Skeletal muscle tissue (tissue), 4 donors: ENCODE results near the gene PEX14. TPM values are rescaled to one million over a fixed set of nuclear protein-coding genes. Genes with fewer than 3 reads are reported as not detected.
A peak's percentile ranks its signal among the peaks of the same experiment; 100 is the strongest.

ENCODE experiments used
- H3K27ac ChIP-seq: one replicate; pipeline ENCODE4 v1.7.0; 2013; ENCODE audit warnings: mild to moderate bottlenecking, low read depth, low read length, inconsistent platforms
- H3K27me3 ChIP-seq, 3 donors: one replicate each; pipeline ENCODE4 v1.7.0; 2013; ENCODE audit warnings: low read length in 3 of 3; ENCODE audit not compliant: control insufficient read depth in 3 of 3, insufficient read depth in 3 of 3
- H3K36me3 ChIP-seq, 3 donors: one replicate each; pipeline ENCODE4 v1.7.0; 2013; ENCODE audit warnings: low read length in 3 of 3; ENCODE audit not compliant: control insufficient read depth in 3 of 3, insufficient read depth in 3 of 3
- H3K4me1 ChIP-seq, 3 donors: one replicate each; pipeline ENCODE4 v1.7.0; 2013; ENCODE audit warnings: low read length in 3 of 3, mild to moderate bottlenecking in 3 of 3; ENCODE audit not compliant: control insufficient read depth in 3 of 3, insufficient read depth in 3 of 3
- H3K4me3 ChIP-seq, 3 donors: one replicate each; pipeline ENCODE4 v1.7.0; 2013; ENCODE audit warnings: low read length in 3 of 3
- H3K9ac ChIP-seq, 3 donors: one replicate each; pipeline ENCODE4 v1.7.0; 2013; ENCODE audit warnings: low read length in 3 of 3, mild to moderate bottlenecking in 3 of 3, moderate library complexity in 2 of 3, low read depth in 1 of 3
- H3K9me3 ChIP-seq, 3 donors: one replicate each; pipeline ENCODE4 v1.7.0; 2013; ENCODE audit warnings: low read length in 3 of 3; ENCODE audit not compliant: control insufficient read depth in 3 of 3
- total RNA-seq: library from RNA; depleted of rRNA; stranded (reverse); fragments of >200 nt; gene quantifications from one replicate; pipeline ENCODE4 v1.2.3, GENCODE V29; 2014
- donor health status: Osteomylitis.

PEX14 gene
- total RNA-seq, 1 donor from 2014 or later = 7.3 TPM

- Histone ChIP-seq H3K4me3 (no peak overlapping the region), H3K9ac (no peak overlapping the region), H3K9me3 (no peaks in the 10 kb centered on the region), H3K27me3 (no peaks in the 10 kb centered on the region), H3K27ac (peak overlapping the region; percentile 44), H3K4me1 (peaks cover 0 to 19% (median 14%) of the 10 kb centered on the region in 3 donors), H3K36me3 (no peaks in the 10 kb centered on the region)
These were observed 137.8 kb downstream of the PEX14 start for GRCh38 chr1:10612436-10613160.

DNA sequence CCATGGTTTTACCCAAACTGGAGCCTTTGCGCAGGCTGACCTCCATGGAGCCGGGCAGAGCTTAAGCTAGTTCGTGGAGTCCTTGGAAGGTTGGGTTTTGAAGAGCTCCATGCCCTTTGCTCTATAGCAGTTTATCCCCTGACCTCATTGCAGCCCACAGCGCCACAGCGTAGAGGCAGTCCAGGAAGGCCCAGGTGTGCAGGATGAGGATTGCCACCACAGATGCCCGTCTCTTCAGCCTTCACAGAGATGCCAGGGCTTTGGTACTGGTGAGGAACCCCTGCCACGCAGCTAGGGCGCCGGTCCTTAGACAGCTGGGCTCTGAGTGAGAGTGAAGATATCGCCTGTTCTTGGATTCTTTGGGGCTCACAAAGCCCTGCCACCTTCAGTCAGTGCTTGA is 138.6 kb downstream of the PEX14 start:
- Histone ChIP-seq H3K27ac (no peak overlapping the region), H3K4me3 (no peak overlapping the region), H3K4me1 (peaks cover 0 to 19% (median 14%) of the 10 kb centered on the region in 3 donors), H3K9ac (no peak overlapping the region), H3K27me3 (no peaks in the 10 kb centered on the region), H3K9me3 (no peaks in the 10 kb centered on the region), H3K36me3 (peaks cover 0 to 2% (median under 1%) of the 10 kb centered on the region in 3 donors)

- Histone ChIP-seq H3K9me3 (no peaks in the 10 kb centered on the region), H3K27ac (no peak overlapping the region), H3K4me1 (peaks cover 0 to 19% (median 14%) of the 10 kb centered on the region in 3 donors), H3K27me3 (no peaks in the 10 kb centered on the region), H3K4me3 (no peak overlapping the region), H3K9ac (no peak overlapping the region), H3K36me3 (peaks cover 0 to 5% (median 2%) of the 10 kb centered on the region in 3 donors)
These were observed 139.1 kb downstream of the PEX14 start for GRCh38 chr1:10613861-10614260.

DNA sequence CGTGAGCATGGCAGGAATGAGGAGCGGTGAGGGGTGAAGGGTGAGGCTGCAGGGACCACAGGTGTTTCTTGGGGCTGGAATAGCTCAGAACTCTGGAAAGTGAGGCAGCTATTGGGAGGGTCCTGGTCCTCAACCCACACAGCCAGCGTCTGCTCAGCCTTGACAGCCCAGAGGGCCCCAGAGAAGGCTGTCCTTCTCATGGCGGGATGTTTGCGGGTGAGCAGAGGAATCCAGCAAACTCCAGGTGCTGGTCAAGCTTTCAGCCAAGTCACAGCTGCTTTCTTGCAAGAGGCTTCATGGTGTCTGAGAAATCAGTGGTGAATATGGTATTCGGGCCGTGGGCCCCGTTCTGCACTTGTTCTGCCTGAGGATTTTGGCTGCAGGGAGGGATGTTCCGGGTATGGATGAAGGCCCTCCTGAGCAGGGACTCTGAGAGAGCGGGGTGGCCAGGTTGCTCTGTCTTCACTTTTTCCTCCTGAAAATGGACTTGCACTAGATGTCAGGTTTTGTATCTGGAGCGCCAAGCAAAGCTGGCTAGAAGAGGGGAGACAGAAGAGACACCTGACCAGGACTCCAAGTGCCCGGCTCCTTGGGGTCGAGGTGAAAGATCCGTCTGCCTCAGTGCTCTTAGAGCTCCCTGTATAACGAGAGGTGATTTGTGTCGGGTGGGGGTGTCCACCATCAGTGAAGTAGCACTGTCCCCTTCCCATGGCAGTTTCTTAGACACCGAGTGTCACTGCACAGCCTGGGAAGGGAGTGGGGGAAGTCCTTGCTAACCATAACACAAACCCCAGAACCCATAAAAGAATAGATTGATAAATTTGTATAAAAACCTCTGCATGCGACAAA is 139.9 kb downstream of the PEX14 start:
- peaks cover 0 to 7% (median 2%) of the 10 kb centered on the region in 3 donors for H3K36me3 ChIP-seq
- no peaks in the 10 kb centered on the region for H3K9me3 ChIP-seq
- H3K27ac ChIP-seq = no peak overlapping the region
- no peak overlapping the region for H3K4me3 ChIP-seq
- no peaks in the 10 kb centered on the region for H3K27me3 ChIP-seq
- peaks cover 0 to 19% (median 14%) of the 10 kb centered on the region in 3 donors for H3K4me1 ChIP-seq
- no peak overlapping the region for H3K9ac ChIP-seq

- Histone ChIP-seq H3K36me3 (peaks cover 0 to 7% (median 2%) of the 10 kb centered on the region in 3 donors), H3K9ac (no peak overlapping the region), H3K27ac (no peak overlapping the region), H3K9me3 (no peaks in the 10 kb centered on the region), H3K4me1 (peaks cover 0 to 19% (median 14%) of the 10 kb centered on the region in 3 donors), H3K4me3 (no peak overlapping the region), H3K27me3 (no peaks in the 10 kb centered on the region)
These were observed 140.6 kb downstream of the PEX14 start for GRCh38 chr1:10615332-10615731.

DNA sequence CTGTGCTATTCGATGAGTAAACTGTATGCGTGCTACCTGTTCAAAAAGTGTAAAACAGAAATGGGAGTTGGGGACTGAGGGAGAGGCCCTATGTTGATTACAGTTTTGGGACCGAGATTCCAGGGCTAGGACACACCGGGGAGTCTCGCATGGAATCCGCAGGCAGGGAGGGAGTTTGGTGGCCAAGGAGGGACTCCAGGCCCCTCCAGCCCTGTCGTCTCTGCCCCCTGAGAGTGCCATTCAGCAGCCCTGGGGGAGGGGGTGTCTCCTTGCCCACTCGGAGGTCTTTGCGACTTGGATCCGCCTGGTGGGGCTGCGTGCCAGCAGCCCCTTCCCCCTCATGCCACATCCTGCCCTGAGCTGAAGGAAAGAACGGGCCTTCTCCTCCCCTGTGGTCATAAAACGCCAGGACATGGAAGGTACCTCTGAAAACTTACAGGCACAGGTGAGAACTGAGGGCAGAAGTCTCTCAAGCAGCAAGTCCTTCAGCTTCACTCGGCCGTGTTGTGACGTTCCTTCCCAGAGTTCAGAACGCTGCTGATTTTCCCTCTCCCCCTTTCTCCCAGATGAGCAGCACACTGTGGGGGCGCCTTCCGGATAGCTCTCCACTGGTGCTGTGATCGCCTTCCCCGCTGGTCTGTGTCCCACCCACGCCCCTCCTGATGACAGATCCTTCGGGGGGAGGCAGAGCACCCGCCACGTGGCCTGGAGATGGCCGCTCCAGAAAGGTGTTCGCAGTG is 141.4 kb downstream of the PEX14 start:
- no peaks in the 10 kb centered on the region for H3K9me3 ChIP-seq
- peaks cover 0 to 7% (median 2%) of the 10 kb centered on the region in 3 donors for H3K36me3 ChIP-seq
- no peak overlapping the region for H3K4me3 ChIP-seq
- H3K9ac ChIP-seq = no peak overlapping the region
- no peak overlapping the region for H3K27ac ChIP-seq
- H3K27me3 ChIP-seq = no peaks in the 10 kb centered on the region
- peaks cover 0 to 12% (median 10%) of the 10 kb centered on the region in 3 donors for H3K4me1 ChIP-seq

DNA sequence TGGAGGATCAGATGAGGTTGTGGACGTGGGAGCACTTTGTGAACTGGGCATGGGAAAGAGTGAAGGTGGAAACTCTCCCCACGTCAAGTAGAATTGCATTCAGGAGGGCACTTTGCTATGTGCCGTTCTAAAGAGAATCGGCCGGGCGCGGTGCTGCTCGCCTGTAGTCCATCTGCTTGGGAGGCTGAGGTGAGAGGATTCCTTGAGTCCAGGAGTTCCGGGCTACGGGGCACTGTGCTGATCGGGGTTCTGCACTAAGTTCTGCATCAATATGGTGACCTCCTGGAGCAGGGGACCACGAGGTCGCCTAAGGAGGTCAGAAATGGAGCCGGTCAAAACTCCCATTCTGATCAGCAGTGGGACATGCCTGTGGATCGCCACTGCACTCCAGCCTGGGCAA is 141.9 kb downstream of the PEX14 start:
- Histone ChIP-seq H3K9me3 (no peaks in the 10 kb centered on the region), H3K4me3 (no peak overlapping the region), H3K36me3 (peaks cover 0 to 7% (median 2%) of the 10 kb centered on the region in 3 donors), H3K27ac (no peak overlapping the region), H3K4me1 (peaks cover 0 to 10% (median 7%) of the 10 kb centered on the region in 3 donors), H3K9ac (no peak overlapping the region), H3K27me3 (no peaks in the 10 kb centered on the region)

GRCh38 chr1:10617318-10617717 is 142.6 kb downstream of the PEX14 start:
- Histone ChIP-seq H3K9me3 (no peaks in the 10 kb centered on the region), H3K27ac (no peak overlapping the region), H3K36me3 (peaks cover 0 to 7% (median 2%) of the 10 kb centered on the region in 3 donors), H3K27me3 (no peaks in the 10 kb centered on the region), H3K9ac (no peak overlapping the region), H3K4me1 (peaks cover 0 to 8% (median 6%) of the 10 kb centered on the region in 3 donors), H3K4me3 (no peak overlapping the region)

DNA sequence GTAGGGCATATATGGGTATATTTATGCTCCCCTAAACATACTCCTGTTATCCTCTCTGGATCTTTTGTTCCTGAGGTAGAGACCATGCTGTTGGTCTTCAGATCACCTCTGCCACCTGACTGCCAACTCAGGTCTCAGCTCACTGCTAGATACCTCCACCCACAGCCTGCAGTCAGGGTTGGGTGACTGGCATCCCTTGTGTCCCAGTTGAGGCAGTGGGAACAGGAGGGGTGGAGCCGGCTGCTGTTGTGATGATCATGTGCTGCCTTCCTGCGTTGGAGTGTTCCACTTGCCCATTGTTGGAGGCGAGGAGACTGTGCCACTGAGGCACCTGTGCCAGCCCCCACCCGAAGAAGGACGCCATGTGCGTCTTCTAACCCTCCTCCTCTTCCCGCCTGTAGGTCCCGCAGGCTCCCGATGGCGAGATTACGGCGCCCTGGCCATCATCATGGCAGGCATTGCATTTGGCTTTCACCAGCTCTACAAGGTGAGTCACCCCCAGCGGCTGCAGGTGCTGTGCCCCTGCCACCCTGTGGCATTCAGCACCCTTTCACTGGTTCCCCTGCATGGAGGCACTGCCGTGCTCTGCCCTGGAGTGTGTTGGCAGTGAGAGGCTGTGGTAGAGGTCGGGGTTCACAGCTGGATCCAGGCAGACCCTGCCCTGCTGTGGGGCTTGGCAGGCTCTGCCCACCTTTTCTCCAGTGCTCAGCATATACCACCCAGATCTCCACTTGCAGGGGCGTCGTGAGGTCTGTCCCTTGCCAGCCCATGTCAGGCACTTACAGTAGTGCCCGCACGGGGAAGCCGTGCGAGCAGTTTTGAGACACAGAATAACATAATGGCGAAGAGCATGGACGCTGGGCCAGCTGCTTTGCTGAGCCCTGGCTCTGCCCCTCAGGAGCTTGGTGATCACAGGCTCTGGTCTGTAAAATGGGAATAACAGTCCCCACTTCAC is 143.5 kb downstream of the PEX14 start:
- no peaks in the 10 kb centered on the region for H3K9me3 ChIP-seq
- no peak overlapping the region for H3K4me3 ChIP-seq
- no peak overlapping the region for H3K9ac ChIP-seq
- peaks cover 0 to under 1% (median 0%) of the 10 kb centered on the region in 3 donors for H3K4me1 ChIP-seq
- no peaks in the 10 kb centered on the region for H3K27me3 ChIP-seq
- H3K36me3 ChIP-seq = peaks cover 2 to 12% (median 6%) of the 10 kb centered on the region in 3 donors
- no peak overlapping the region for H3K27ac ChIP-seq
